Adipocyte (in vitro differentiated cells): ENCODE measurements around the gene ZNF598.
A peak's percentile ranks its signal among the peaks of the same experiment; 100 is the strongest.
"Not testable (repeated sequence)": the region's sequence is repeated elsewhere in the genome, so short reads cannot be mapped to it uniquely, and the experiment has no call there.

ENCODE experiments used
- DNase-seq: peaks from one replicate; pipeline ENCODE4 v3.0.0-alpha.2; 2015; ENCODE audit warnings: low read depth
- H3K27me3 ChIP-seq: replicated peaks from 2 replicates; pipeline ENCODE4 v1.7.0; 2013; ENCODE audit warnings: mild to moderate bottlenecking, low read length, moderate library complexity; ENCODE audit not compliant: control insufficient read depth, insufficient read depth
- H3K36me3 ChIP-seq: 2 replicates; pipeline ENCODE4 v1.7.0; 2013; ENCODE audit warnings: low read length, mild to moderate bottlenecking, moderate library complexity; ENCODE audit not compliant: control insufficient read depth, insufficient read depth, severe bottlenecking
- H3K4me1 ChIP-seq: 2 replicates; pipeline ENCODE4 v1.7.0; 2013; ENCODE audit warnings: mild to moderate bottlenecking, low read length, moderate library complexity; ENCODE audit not compliant: control insufficient read depth, insufficient read depth
- H3K4me3 ChIP-seq: 2 replicates; pipeline ENCODE4 v1.7.0; 2013; ENCODE audit warnings: mild to moderate bottlenecking, low read length, moderate library complexity
- H3K9ac ChIP-seq: 2 replicates; pipeline ENCODE4 v1.7.0; 2013; ENCODE audit warnings: mild to moderate bottlenecking, low read length, moderate library complexity
- H3K9me3 ChIP-seq: 2 replicates; pipeline ENCODE4 v1.7.0; 2013; ENCODE audit warnings: mild to moderate bottlenecking, low read length, moderate library complexity; ENCODE audit not compliant: control insufficient read depth

The ZNF598 gene

DNA sequence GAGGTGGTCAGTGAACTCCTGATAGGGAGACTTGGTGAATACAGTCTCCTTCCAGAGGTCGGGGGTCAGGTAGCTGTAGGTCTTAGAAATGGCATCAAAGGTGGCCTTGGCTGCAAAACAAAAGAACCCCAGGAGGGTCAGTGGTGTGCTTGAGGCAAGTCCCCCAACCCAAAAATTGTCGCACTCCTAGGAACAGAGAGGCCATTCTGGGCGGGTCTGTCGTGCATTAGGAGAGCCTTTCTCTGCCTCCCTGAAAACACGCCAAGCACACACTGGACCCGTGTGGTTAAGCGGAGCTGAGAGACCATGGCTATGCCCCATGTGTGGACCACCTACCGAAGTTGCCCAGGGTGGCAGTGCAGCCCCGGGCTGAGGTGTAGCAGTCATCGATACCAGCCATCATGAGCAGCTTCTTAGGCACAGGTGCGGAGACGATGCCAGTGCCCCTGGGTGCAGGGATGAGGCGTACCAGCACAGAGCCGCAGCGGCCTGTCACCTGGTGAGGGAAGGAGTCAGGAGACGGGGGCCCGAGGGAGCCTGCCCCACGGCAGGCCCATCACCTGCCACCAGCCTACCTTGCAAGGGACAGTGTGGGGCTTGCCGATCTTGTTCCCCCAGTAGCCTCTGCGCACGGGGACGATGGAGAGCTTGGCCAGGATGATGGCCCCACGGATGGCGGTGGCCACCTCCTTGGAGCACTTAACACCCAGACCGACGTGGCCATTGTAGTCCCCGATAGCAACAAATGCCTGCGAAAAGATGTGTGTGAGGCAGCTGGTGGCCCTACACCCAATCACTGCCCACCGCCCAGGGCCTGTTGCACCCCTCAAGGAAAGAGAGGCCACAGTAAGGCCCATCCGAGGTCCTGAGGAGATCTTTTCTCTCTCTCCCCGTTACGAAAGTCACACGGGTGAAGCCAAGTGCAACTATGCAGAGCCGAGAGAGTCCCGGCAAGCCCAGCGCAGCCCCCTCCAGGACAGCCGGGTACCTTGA, 47.2 kb downstream of the ZNF598 start:
- Histone ChIP-seq H3K9ac (peak overlapping the region; percentile 99), H3K4me3 (peak overlapping the region; percentile 90), H3K4me1 (peaks cover 36% of the 10 kb centered on the region), H3K36me3 (peaks cover 31% of the 10 kb centered on the region)
- not testable (repeated sequence) for H3K27me3 ChIP-seq, DNase-seq, H3K9me3 ChIP-seq

DNA sequence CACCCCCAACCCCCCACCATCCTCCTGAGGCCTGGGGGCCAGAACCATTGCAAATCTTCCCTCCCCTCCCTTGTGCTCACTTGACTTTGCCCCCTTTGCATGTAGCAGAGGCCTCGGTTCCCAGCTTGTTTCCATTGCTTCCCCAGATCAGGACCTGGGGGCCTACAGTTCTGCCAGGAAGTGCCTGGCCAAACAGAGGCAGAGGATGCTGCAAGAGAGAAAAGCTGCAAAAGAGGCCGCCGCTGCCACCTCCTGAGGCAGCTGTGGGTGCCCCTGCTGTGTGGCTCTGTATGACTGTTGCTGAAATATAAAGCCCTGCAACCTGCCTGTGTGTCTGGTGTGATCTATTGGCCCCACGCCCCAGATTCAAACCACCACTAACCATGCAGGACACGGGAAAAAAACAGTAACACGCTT, 48.0 kb downstream of the ZNF598 start:
- no peaks in the 10 kb centered on the region for H3K27me3 ChIP-seq
- H3K36me3 ChIP-seq = peaks cover 31% of the 10 kb centered on the region
- H3K4me1 ChIP-seq = peaks cover 36% of the 10 kb centered on the region
- no peaks in the 10 kb centered on the region for H3K9me3 ChIP-seq
- no peak overlapping the region for H3K4me3 ChIP-seq
- no peak overlapping the region for H3K9ac ChIP-seq
- DNase-seq = no peak

DNA sequence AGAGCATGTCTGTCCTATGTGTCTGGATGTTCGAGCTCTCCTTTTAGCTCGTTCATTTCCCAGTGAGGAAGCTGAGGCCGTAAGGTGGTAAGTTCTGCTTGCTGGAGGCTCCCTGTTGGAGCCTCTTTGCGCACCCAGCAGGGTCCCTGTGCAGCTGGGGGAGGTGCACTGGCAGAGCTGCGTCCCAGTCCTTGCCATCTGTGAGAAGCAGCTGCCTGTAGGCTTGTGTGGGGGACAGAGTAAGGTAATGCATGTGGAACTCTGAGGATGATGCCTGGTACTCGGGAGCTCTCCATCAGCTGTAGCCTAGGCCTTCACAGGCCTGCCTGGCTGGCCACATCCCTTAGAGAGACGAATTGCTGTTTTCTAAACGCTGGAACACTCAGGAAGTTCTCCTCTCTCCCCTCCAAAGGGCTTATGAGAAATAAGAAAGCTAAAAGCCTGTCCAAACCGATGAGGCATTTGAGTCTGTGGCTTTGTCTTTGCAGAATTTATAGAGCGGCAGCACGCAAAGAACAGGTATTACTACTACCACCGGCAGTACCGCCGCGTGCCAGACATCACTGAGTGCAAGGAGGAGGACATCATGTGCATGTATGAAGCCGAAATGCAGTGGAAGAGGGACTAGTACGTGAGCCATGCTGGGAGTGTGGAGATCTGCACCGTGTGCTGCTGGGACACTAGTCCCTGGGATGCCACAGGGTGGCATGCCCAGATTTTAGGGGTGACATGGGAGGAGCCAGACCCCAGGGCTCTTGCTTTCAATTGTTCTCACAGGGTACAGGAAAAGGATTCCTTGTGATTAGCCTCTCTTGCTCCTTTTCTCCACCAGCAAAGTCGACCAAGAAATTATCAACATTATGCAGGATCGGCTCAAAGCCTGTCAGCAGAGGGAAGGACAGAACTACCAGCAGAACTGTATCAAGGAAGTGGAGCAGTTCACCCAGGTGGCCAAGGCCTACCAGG, 48.7 kb downstream of the ZNF598 start:
- DNase-seq = peak; percentile 24
- Histone ChIP-seq H3K4me1 (peaks cover 36% of the 10 kb centered on the region), H3K4me3 (peak overlapping the region; percentile 93), H3K27me3 (no peaks in the 10 kb centered on the region), H3K9me3 (no peaks in the 10 kb centered on the region), H3K36me3 (peaks cover 31% of the 10 kb centered on the region), H3K9ac (peak overlapping the region; percentile 98)

DNA sequence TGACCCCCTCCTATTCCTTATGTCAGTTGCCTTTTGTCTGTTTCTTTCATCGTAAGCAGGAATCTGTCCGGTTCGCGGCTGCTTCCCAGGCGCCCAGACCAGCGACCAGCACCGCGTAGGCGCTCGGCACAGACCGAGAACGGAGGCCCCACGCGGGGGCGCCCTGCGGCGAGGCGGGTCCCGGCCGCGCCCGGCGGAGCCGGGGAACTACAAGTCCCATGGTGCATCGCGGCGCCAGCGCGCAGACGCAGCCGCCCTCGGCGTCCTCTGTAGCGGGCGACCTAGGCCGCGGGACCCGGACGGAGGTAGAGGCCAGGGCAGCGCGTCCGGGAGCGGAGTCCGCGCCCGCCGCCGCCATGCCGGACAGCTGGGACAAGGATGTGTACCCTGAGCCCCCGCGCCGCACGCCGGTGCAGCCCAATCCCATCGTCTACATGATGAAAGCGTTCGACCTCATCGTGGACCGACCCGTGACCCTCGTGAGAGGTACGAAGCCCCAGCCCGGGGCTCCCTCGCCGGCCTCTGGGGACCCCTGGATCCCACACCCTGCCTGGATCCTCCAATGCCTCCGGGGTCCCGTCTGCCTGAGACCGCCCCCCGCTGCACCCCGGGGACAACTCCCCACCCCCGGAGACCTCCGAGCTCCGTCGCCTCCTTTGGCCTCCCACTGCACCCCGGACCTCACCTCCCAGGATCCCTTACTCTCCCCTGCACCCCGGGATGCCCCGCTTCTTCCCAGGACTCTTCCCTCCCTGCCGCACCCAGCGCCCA, 50.2 kb downstream of the ZNF598 start, which contains the start of gene NDUFB10:
NDUFB10 (plus strand) TSS at position 270 of the 771 bp plus-strand sequence; CDS start at position 357, 87 bp downstream.
- peak within 1 kb of the TSS; percentile 93 for H3K4me3 ChIP-seq
- no peaks in the 10 kb centered on the region for H3K9me3 ChIP-seq
- H3K36me3 ChIP-seq = peaks cover 31% of the 10 kb centered on the region
- peak within 1 kb of the TSS; percentile 98 for H3K9ac ChIP-seq
- H3K27me3 ChIP-seq = no peaks in the 10 kb centered on the region
- DNase-seq = peak; percentile 97
- peaks cover 30% of the 10 kb centered on the region for H3K4me1 ChIP-seq

DNA sequence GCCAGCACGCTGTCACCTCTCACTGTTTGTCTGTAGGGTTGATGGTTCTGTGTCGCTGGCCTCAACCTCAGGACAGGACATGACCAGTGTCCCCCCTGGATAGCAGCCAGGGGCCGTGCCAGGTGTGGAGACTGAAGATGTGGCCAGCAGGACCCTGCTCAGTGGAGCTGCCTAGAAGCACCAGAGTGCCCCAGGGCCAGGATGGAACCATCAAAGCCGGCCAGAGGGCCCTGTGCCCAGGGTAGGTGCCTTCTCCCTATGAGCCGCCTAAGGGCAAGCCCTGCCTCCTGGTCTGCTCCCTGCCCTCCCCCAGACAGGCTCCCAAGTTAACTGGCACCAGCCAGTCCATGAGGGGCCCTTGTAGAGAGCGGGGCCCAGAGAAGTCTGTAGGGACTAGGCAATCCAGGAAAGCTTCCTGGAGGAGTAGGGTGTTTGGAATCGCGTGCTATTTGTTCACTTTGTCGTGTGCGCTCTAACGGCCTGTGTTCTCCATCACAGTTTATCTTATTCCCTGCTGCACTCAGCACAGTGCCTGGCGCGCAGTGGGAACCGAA, 50.8 kb downstream of the ZNF598 start:
- H3K27me3 ChIP-seq = no peaks in the 10 kb centered on the region
- peak overlapping the region; percentile 93 for H3K4me3 ChIP-seq
- peaks cover 28% of the 10 kb centered on the region for H3K36me3 ChIP-seq
- H3K4me1 ChIP-seq = peaks cover 29% of the 10 kb centered on the region
- no peak for DNase-seq
- no peaks in the 10 kb centered on the region for H3K9me3 ChIP-seq
- peak overlapping the region; percentile 98 for H3K9ac ChIP-seq

DNA sequence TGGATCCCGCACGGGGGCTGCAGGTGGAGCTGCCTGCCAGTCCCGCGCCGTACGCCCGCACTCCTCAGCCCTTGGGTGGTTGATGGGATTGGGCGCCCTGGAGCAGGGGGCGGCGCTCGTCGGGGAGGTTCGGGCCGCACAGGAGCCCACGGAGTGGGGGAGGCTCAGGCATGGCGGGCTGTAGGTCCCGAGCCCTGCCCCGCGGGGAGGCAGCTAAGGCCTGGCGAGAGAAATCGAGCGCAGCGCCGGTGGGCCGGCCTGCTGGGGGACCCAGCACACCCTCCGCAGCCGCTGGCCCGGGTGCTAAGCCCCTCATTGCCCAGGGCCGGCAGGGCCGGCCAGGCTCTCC, 51.5 kb downstream of the ZNF598 start:
- not testable (repeated sequence) for H3K9me3 ChIP-seq, H3K27me3 ChIP-seq, H3K4me3 ChIP-seq, H3K9ac ChIP-seq, DNase-seq
- peaks cover 21% of the 10 kb centered on the region for H3K36me3 ChIP-seq
- peaks cover 22% of the 10 kb centered on the region for H3K4me1 ChIP-seq

DNA sequence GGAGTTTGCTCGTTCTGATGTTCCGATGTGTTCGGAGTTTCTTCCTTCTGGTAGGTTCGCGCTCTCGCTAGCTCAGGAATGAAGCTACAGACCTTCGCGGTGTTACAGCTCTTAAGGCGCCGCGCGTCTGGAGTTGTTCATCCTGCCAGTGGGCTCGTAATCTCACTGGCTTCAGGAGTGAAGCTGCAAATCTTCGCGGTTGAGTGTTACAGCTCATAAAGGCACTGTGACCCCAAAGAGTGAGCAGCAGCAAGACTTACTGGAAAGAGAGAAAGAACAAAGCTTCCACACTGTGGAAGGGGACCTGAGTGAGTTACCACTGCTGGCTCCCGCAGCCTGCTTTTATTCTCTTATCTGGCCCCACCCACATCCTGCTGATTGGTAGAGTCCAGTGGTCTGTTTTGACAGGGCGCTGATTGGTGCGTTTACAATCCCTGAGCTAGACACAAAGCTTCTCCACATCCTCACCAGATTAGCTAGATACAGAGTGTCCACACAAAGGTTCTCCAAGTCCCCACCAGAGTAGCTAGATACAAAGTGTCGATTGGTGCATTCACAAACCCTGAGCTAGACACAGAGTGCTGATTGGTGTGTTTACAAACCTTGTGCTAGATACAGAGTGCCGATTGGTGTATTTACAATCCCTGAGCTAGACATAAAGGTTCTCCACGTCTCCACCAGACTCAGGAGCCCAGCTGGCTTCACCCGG, 52.0 kb downstream of the ZNF598 start:
- not testable (repeated sequence) for DNase-seq, H3K27me3 ChIP-seq, H3K9me3 ChIP-seq, H3K4me3 ChIP-seq, H3K9ac ChIP-seq
- Histone ChIP-seq H3K36me3 (peaks cover 16% of the 10 kb centered on the region), H3K4me1 (peaks cover 17% of the 10 kb centered on the region)

DNA sequence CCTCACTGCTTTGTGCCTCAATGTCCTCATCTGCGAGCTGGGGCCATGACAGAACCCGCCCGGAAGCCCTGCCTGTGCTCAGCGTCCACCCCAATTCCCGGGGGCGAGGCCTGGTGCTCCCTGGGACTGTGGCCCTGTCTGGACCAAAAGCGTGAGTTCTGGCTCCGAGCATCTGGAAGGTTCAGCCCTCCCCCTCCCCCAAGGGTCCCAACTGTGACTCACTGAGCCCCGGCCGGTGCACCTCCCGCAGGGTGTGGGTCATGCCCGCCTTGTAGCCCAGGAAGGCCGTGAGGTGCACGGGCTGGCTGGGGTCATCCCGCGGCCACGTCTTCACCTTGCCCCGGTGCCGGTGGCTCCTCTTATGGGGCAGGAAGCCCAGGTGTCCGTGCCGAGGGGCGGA, 55.9 kb downstream of the ZNF598 start:
- Histone ChIP-seq H3K27me3 (no peaks in the 10 kb centered on the region), H3K9me3 (no peaks in the 10 kb centered on the region), H3K4me3 (no peak overlapping the region), H3K9ac (no peak overlapping the region), H3K4me1 (no peaks in the 10 kb centered on the region), H3K36me3 (no peaks in the 10 kb centered on the region)
- DNase-seq = no peak

DNA sequence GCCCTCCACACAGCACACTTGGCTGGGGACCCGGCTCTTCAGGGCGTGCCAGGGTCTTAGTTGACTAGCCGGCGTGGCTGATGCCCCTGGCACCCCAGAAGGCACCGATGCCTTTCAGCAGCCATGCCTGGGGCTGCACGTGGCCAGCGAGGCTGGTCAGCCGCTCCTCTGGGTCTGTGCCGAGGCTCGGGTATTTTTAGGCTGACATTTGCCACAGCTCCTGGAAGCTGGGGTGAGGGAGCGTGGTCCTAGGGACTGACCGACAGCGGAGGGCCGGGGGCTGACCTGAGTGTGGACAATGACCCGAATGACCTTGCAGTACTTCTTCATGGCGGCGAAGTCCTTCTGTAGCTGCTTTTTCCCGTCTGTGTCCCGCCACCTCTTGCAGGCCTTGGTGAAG, 59.1 kb downstream of the ZNF598 start:
- Histone ChIP-seq H3K9me3 (no peaks in the 10 kb centered on the region), H3K4me3 (no peak overlapping the region), H3K36me3 (no peaks in the 10 kb centered on the region), H3K4me1 (no peaks in the 10 kb centered on the region), H3K27me3 (no peaks in the 10 kb centered on the region), H3K9ac (no peak overlapping the region)
- DNase-seq = no peak

DNA sequence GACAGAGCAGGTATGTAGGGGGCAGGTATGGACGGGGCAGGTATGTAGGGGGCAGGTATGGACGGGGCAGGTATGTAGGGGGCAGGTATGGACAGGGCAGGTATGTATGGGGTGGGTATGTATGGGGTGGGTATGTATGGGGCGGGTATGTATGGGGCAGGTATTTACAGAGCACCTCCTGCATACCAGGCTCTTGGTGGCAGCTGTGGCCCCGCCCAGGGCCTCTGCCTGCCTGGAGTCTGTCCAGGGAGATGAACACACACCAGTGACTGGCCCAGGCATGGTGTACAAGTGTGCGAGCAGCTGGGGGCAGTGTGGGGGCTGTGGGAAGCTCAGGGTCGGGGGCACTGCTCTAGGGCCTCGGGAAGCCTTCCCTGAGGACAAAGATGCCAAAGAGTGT, 59.6 kb downstream of the ZNF598 start:
- no peak for DNase-seq
- H3K4me3 ChIP-seq = no peak overlapping the region
- no peaks in the 10 kb centered on the region for H3K4me1 ChIP-seq

More for the DNA sequence above, 59.6 kb downstream of the ZNF598 start:
- Histone ChIP-seq H3K9me3 (no peaks in the 10 kb centered on the region), H3K9ac (no peak overlapping the region), H3K36me3 (no peaks in the 10 kb centered on the region), H3K27me3 (no peaks in the 10 kb centered on the region)
